ENCODE results near the gene CNIH4. TPM values are rescaled to one million over a fixed set of nuclear protein-coding genes. Genes with fewer than 3 reads are reported as not detected.
A peak's percentile ranks its signal among the peaks of the same experiment; 100 is the strongest.

CNIH4 gene
- total and polyA plus RNA-seq, 12 donors: 10.0 to 73.0 (median 42.4) TPM

- DNase-seq: no peak
- H3K4me3 ChIP-seq: no peak overlapping the region
- no peak overlapping the region for H3K27ac ChIP-seq
- H3K36me3 ChIP-seq (replicated peaks in 1 of 2): peaks cover 0 to 88% of the 10 kb centered on the region in 2 donors
- 94 to 96% (median 94%) methylated on average over 2 of the region's 2 CpGs for WGBS, 4 donors
- no peaks in the 10 kb centered on the region for H3K9me3 ChIP-seq (replicated peaks in 1 of 3)
- H3K4me1 ChIP-seq (replicated peaks in 1 of 2): peaks cover 0 to 6% of the 10 kb centered on the region in 2 donors
- H3K27me3 ChIP-seq: no peaks in the 10 kb centered on the region
- intact Hi-C loops (cut with DNase I): no loop called here
- no peak for TF ChIP-seq CTCF (IDR thresholded peaks at IDR 0.05)
- no peak for TF ChIP-seq POLR2A (IDR thresholded peaks at IDR 0.05)
Measured at GRCh38 chr1:224405604-224405970, 48.9 kb downstream of the CNIH4 start.

- H3K27ac ChIP-seq: no peak overlapping the region
- H3K4me1 ChIP-seq (replicated peaks in 1 of 2): peaks cover 0 to 6% of the 10 kb centered on the region in 2 donors
- no peak for TF ChIP-seq POLR2A (IDR thresholded peaks at IDR 0.05)
- no peak for TF ChIP-seq CTCF (IDR thresholded peaks at IDR 0.05)
- DNase-seq: no peak
- H3K9me3 ChIP-seq (replicated peaks in 1 of 3): no peaks in the 10 kb centered on the region
- no peak overlapping the region for H3K4me3 ChIP-seq
- H3K36me3 ChIP-seq (replicated peaks in 1 of 2): peaks cover 0 to 88% of the 10 kb centered on the region in 2 donors
- H3K27me3 ChIP-seq: no peaks in the 10 kb centered on the region
- intact Hi-C loops (cut with DNase I): no loop called here
Measured at GRCh38 chr1:224406216-224406615, 49.5 kb downstream of the CNIH4 start.

- H3K36me3 ChIP-seq (replicated peaks in 1 of 2): peaks cover 0 to 91% of the 10 kb centered on the region in 2 donors
- DNase-seq: peak in 2 of 7 donors; percentile 12 to 27
- H3K27me3 ChIP-seq: no peaks in the 10 kb centered on the region
- intact Hi-C loops (cut with DNase I): no loop called here
- H3K4me1 ChIP-seq (replicated peaks in 1 of 2): peaks cover 0 to 10% of the 10 kb centered on the region in 2 donors
- H3K4me3 ChIP-seq: no peak overlapping the region
- H3K9me3 ChIP-seq (replicated peaks in 1 of 3): no peaks in the 10 kb centered on the region
- 66 to 78% (median 70%) methylated on average over 7 of the region's 7 CpGs for WGBS, 4 donors
- H3K27ac ChIP-seq: no peak overlapping the region
- TF ChIP-seq POLR2A (IDR thresholded peaks at IDR 0.05) (no peak), CTCF (IDR thresholded peaks at IDR 0.05) (no peak)
Measured at GRCh38 chr1:224407571-224408293, 51.1 kb downstream of the CNIH4 start.

GRCh38 chr1:224408294-224408590 is 51.6 kb downstream of the CNIH4 start:
- no peak for TF ChIP-seq CTCF (IDR thresholded peaks at IDR 0.05)
- TF ChIP-seq POLR2A (IDR thresholded peaks at IDR 0.05): no peak
- Histone ChIP-seq H3K27me3 (no peaks in the 10 kb centered on the region), H3K4me1 (replicated peaks in 1 of 2) (peaks cover 0 to 10% of the 10 kb centered on the region in 2 donors), H3K27ac (no peak overlapping the region), H3K36me3 (replicated peaks in 1 of 2) (peaks cover 0 to 91% of the 10 kb centered on the region in 2 donors), H3K9me3 (replicated peaks in 1 of 3) (no peaks in the 10 kb centered on the region), H3K4me3 (no peak overlapping the region)
- intact Hi-C loops (cut with DNase I): no loop called here
- no peak for DNase-seq
- WGBS, 4 donors: 93 to 98% (median 95%) methylated on average over 1 of the region's 1 CpG
